Measurements from ENCODE around the gene PRKAA1. TPM values are rescaled to one million over a fixed set of nuclear protein-coding genes. Genes with fewer than 3 reads are reported as not detected.

The PRKAA1 gene
- total and polyA plus RNA-seq, 2 of the 13 experiments (the other 11 are each of a cell fraction or from before 2014, with no cell fraction given): 36.6 to 58.0 TPM

DNA sequence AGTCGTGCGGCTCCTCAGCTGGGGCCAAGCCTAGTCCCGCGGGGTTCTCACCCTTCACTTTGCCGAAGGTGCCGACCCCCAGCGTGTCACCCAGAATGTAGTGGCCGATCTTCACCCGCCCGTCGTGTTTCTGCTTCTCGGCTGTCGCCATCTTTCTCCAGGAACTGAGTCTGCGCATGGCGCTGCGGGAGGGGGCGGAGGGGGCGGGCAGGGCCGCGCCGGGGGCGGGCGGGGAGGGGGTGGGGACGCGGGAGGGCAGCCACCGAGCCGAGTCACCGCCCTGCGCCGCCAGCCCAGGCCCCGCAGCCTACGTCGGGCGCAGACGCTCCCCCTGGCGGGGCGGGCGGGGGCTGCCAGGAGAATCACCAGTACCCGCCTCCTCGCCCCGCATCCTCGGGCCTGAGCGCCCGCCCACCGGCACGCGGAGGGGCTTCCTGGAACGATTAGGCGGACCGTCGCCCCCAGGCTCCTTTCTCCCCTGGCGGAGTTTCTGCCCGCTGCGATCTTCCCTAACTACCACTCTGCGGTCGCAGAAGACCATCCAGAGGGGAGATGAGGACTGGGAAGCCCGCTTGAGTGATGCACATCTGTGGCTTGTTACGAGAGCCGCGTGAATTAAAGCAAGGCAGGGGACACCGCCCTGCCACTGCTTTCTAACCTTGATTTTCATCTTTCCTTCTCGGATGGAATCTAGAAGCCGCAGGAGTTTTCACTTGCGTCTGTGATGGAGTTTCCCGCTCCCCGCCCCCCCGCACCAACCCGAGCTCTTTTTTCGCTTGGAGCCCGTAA, at the start of gene PRKAA1 (continued):
- TF ChIP-seq, protein P1, sequence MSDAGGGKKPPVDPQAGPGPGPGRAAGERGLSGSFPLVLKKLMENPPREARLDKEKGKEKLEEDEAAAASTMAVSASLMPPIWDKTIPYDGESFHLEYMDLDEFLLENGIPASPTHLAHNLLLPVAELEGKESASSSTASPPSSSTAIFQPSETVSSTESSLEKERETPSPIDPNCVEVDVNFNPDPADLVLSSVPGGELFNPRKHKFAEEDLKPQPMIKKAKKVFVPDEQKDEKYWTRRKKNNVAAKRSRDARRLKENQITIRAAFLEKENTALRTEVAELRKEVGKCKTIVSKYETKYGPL (CRISPR knock-in tag; IDR thresholded peaks at IDR 0.05): no peak
- no peak for TF ChIP-seq TBX3 (IDR thresholded peaks at IDR 0.05; ENCODE audit: borderline replicate concordance)
- no peak for TF ChIP-seq KLF11 (CRISPR knock-in tag; IDR thresholded peaks at IDR 0.05)
- TF ChIP-seq LBX2 (CRISPR knock-in tag; IDR thresholded peaks at IDR 0.05; ENCODE audit: borderline replicate concordance): no peak
- TF ChIP-seq XBP1 (CRISPR knock-in tag; IDR thresholded peaks at IDR 0.05): no peak
- TF ChIP-seq ZNF724P (CRISPR knock-in tag; IDR thresholded peaks at IDR 0.05; ENCODE audit: borderline replicate concordance): no peak
- TF ChIP-seq, protein P2, sequence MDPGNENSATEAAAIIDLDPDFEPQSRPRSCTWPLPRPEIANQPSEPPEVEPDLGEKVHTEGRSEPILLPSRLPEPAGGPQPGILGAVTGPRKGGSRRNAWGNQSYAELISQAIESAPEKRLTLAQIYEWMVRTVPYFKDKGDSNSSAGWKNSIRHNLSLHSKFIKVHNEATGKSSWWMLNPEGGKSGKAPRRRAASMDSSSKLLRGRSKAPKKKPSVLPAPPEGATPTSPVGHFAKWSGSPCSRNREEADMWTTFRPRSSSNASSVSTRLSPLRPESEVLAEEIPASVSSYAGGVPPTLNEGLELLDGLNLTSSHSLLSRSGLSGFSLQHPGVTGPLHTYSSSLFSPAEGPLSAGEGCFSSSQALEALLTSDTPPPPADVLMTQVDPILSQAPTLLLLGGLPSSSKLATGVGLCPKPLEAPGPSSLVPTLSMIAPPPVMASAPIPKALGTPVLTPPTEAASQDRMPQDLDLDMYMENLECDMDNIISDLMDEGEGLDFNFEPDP (CRISPR knock-in tag; conservative IDR thresholded peaks at IDR 0.05): no peak
- TF ChIP-seq AKNA (CRISPR knock-in tag; IDR thresholded peaks at IDR 0.05; ENCODE audit: borderline replicate concordance): no peak
- TF ChIP-seq CBX1 (IDR thresholded peaks at IDR 0.05; ENCODE audit: low read depth): no peak
- TF ChIP-seq TCF7L2 (IDR thresholded peaks at IDR 0.05; ENCODE audit: low read depth, low read length): no peak
- TF ChIP-seq DR1 (CRISPR knock-in tag; IDR thresholded peaks at IDR 0.05): peak; percentile 45; the same call in 1 of the 2 replicates
- TF ChIP-seq AHR (CRISPR knock-in tag; IDR thresholded peaks at IDR 0.05): peak; percentile 20; the same call in 1 of the 2 replicates
- TF ChIP-seq NCOA2 (CRISPR knock-in tag; IDR thresholded peaks at IDR 0.05): no peak
- TF ChIP-seq ZBTB37 (CRISPR knock-in tag; IDR thresholded peaks at IDR 0.05): no peak
- peak; percentile 49 for TF ChIP-seq NR2C2 (CRISPR knock-in tag; IDR thresholded peaks at IDR 0.05; ENCODE audit: borderline replicate concordance)
- TF ChIP-seq, protein P3, sequence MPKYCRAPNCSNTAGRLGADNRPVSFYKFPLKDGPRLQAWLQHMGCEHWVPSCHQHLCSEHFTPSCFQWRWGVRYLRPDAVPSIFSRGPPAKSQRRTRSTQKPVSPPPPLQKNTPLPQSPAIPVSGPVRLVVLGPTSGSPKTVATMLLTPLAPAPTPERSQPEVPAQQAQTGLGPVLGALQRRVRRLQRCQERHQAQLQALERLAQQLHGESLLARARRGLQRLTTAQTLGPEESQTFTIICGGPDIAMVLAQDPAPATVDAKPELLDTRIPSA (CRISPR knock-in tag; IDR thresholded peaks at IDR 0.05; ENCODE audit: borderline replicate concordance): no peak
- no peak for TF ChIP-seq ZNF446 (CRISPR knock-in tag; IDR thresholded peaks at IDR 0.05)
- TF ChIP-seq PLRG1 (conservative IDR thresholded peaks at IDR 0.05): no peak
- no peak for TF ChIP-seq SYNCRIP (IDR thresholded peaks at IDR 0.05; ENCODE audit: insufficient read depth, low read depth, low read length)
- TF ChIP-seq HMGA1 (CRISPR knock-in tag; conservative IDR thresholded peaks at IDR 0.05): no peak
- TF ChIP-seq ZNF143 (CRISPR knock-in tag; IDR thresholded peaks at IDR 0.05): peak; percentile 30; the same call in 1 of the 2 replicates

Measured in HepG2 (cell line).